Liver (tissue), 9 donors: Measurements from ENCODE around the gene OR5AK2. TPM values are rescaled to one million over a fixed set of nuclear protein-coding genes. Genes with fewer than 3 reads are reported as not detected.

Source experiments
- DNase-seq: peaks from one replicate; pipeline ENCODE4 v3.0.0-alpha.2; 2017; ENCODE audit warnings: low spot score
- H3K27ac ChIP-seq, 2 donors: one replicate each; pipeline ENCODE4 v1.7.0; 2013; ENCODE audit warnings: inconsistent platforms in 2 of 2, low read length in 2 of 2, control low read depth in 1 of 2, low read depth in 1 of 2, mild to moderate bottlenecking in 1 of 2
- H3K27me3 ChIP-seq, 4 donors: one replicate each; pipeline versions ENCODE4 v1.6.1 to v1.7.0; 2013; ENCODE audit warnings: low read length in 3 of 4, inconsistent platforms in 1 of 4, mild to moderate bottlenecking in 1 of 4, moderate library complexity in 1 of 4; ENCODE audit not compliant: control insufficient read depth in 4 of 4, insufficient read depth in 4 of 4
- H3K36me3 ChIP-seq, 4 donors: one replicate each; pipeline versions ENCODE4 v1.6.1 to v1.7.0; 2013; ENCODE audit warnings: low read length in 3 of 4, mild to moderate bottlenecking in 3 of 4, low read depth in 1 of 4, moderate library complexity in 1 of 4; ENCODE audit not compliant: control insufficient read depth in 4 of 4, insufficient read depth in 3 of 4
- H3K4me1 ChIP-seq, 4 donors: one replicate each; pipeline versions ENCODE4 v1.6.1 to v1.7.0; 2013; ENCODE audit warnings: low read length in 3 of 4, mild to moderate bottlenecking in 3 of 4, moderate library complexity in 1 of 4; ENCODE audit not compliant: control insufficient read depth in 4 of 4, insufficient read depth in 4 of 4
- H3K4me3 ChIP-seq, 3 donors: one replicate each; pipeline versions ENCODE4 v1.6.1 to v1.7.0; 2013; ENCODE audit warnings: low read length in 3 of 3, control low read depth in 1 of 3, low read depth in 1 of 3, mild to moderate bottlenecking in 1 of 3
- H3K9ac ChIP-seq, 2 donors: one replicate each; pipeline ENCODE4 v1.7.0; 2013; ENCODE audit warnings: low read length in 2 of 2, mild to moderate bottlenecking in 2 of 2, moderate library complexity in 2 of 2, control low read depth in 1 of 2, low read depth in 1 of 2
- H3K9me3 ChIP-seq, 4 donors: one replicate each; pipeline versions ENCODE4 v1.6.1 to v1.7.0; 2013; ENCODE audit warnings: low read length in 3 of 4; ENCODE audit not compliant: control insufficient read depth in 4 of 4
- ATF3 ChIP-seq: IDR thresholded peaks from 2 replicates; pipeline ENCODE4 v1.6.1; 2016; ENCODE audit warnings: antibody characterized with exemption
- CTCF ChIP-seq: fragments of 150-350 bp; IDR thresholded peaks from 2 replicates; pipeline ENCODE4 v1.5.1; 2017; ENCODE audit warnings: improper control_type of control experiment, low read depth, low read length; ENCODE audit not compliant: missing input control
- EGR1 ChIP-seq, 2 donors: IDR thresholded peaks; 2 replicates each; pipeline ENCODE4 v1.6.1; 2016 to 2018; ENCODE audit warnings: antibody characterized with exemption in 2 of 2, low read depth in 2 of 2
- FOXA1 ChIP-seq: IDR thresholded peaks from 2 replicates; pipeline ENCODE4 v1.6.1; 2016; ENCODE audit warnings: antibody characterized with exemption
- FOXA2 ChIP-seq: IDR thresholded peaks from 2 replicates; pipeline ENCODE4 v1.6.1; 2016; ENCODE audit warnings: antibody characterized with exemption
- GABPA ChIP-seq, 2 donors: IDR thresholded peaks in 1 of 2; conservative IDR thresholded peaks in 1 of 2; 2 replicates each; pipeline ENCODE4 v1.6.1; 2016; ENCODE audit warnings: antibody characterized with exemption in 2 of 2, mild to moderate bottlenecking in 1 of 2, moderate library complexity in 1 of 2
- HNF4A ChIP-seq, 2 donors: conservative IDR thresholded peaks; 2 replicates each; pipeline ENCODE4 v1.6.1; 2016; ENCODE audit warnings: antibody characterized with exemption in 2 of 2, mild to moderate bottlenecking in 2 of 2
- HNF4G ChIP-seq: IDR thresholded peaks from 2 replicates; pipeline ENCODE4 v1.6.1; 2016; ENCODE audit warnings: antibody characterized with exemption
- JUND ChIP-seq, 2 donors: IDR thresholded peaks; 2 replicates each; pipeline ENCODE4 v1.6.1; 2016; ENCODE audit warnings: antibody characterized with exemption in 2 of 2
- MAX ChIP-seq: IDR thresholded peaks from 2 replicates; pipeline ENCODE4 v1.6.1; 2016; ENCODE audit warnings: antibody characterized with exemption
- NR2F2 ChIP-seq: IDR thresholded peaks from 2 replicates; pipeline ENCODE4 v1.6.1; 2016; ENCODE audit warnings: antibody characterized with exemption
- RAD21 ChIP-seq, 2 donors: IDR thresholded peaks; 2 replicates each; pipeline ENCODE4 v1.6.1; 2016; ENCODE audit warnings: antibody characterized with exemption in 2 of 2, mild to moderate bottlenecking in 2 of 2
- RXRA ChIP-seq, 2 donors: IDR thresholded peaks; 2 replicates each; pipeline ENCODE4 v1.6.1; 2017 to 2018; ENCODE audit warnings: antibody characterized with exemption in 2 of 2, mild to moderate bottlenecking in 1 of 2
- TAF1 ChIP-seq: conservative IDR thresholded peaks from 2 replicates; pipeline ENCODE4 v1.6.1; 2016; ENCODE audit warnings: antibody characterized with exemption, mild to moderate bottlenecking
- WGBS: extraction: QIAGEN DNeasy Blood & Tissue Kit; methylation state at CpG from one replicate; pipeline ENCODE4 v1.1.7; 2013; 5-methylcytosine and 5-hydroxymethylcytosine counted together
- polyA plus RNA-seq, 2 donors: library from polyadenylated mRNA; stranded (reverse) in 1 of 2; unstranded in 1 of 2; fragments of 200-250 nt in 1 of 2; fragments of >200 nt in 1 of 2; fragmentation: Nextera tagmentation in 1 of 2; extraction: Ambion mirVana in 1 of 2; gene quantifications; one replicate each; pipeline versions ENCODE4 v1.2.1 to v1.2.3, GENCODE V29; 2013 to 2015
- total RNA-seq, 2 donors: library from RNA; depleted of rRNA; stranded (reverse); fragments of >200 nt; gene quantifications; one replicate each; pipeline ENCODE4 v1.2.3, GENCODE V29; 2014
- TF ChIP-seq, protein P1 (sequence below): IDR thresholded peaks from 2 replicates; pipeline ENCODE4 v1.6.1; 2016; ENCODE audit warnings: antibody characterized with exemption, mild to moderate bottlenecking
- TF ChIP-seq, protein P2 (sequence below): IDR thresholded peaks from 2 replicates; pipeline ENCODE4 v1.6.1; 2016; ENCODE audit warnings: antibody characterized with exemption
- donor health status: healthy.
- donor health status: healthy.
- donor health status: healthy.
- donor health status: healthy.
- donor health status: healthy.

Gene OR5AK2
- total and polyA plus RNA-seq, 4 donors = not detected

DNA sequence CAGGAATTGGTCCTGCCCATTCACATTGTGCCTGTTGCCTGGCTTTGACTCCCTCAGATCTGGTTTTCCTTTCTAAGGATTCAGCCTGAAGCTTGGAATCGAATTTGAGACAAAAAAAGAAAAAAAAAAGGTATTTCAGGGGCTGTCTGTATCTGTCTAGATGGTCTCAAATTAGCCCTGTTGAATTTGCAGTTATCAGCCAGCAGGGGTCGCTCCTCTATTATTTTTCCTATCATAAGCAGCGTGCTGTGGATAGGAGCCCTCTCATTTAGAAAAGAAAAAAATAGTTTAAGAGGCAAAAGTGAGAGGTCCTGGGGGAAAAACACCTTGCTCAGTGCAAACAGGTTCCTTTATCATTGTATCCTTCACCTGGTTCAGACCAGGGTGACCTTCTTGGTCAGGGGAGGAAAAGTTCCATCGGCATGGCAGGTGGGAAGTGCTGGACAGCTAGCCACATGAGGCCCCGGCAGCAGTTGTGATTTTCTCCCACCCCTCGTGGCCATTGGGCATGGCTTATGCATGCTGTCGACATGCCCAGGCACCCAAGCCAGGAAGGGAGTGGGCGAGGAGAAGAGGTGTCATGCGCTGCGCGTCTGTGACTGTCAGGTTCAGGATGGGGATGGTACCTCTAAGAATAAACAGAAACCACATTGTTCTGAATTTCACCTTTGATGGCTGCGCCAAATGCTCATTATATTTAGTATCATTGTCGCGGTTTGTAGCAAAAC, 13.1 kb downstream of the OR5AK2 start:
- Histone ChIP-seq H3K27ac (no peak overlapping the region), H3K36me3 (no peaks in the 10 kb centered on the region), H3K9me3 (peaks cover 4 to 12% (median 5%) of the 10 kb centered on the region in 4 donors), H3K4me3 (no peak overlapping the region), H3K4me1 (no peaks in the 10 kb centered on the region), H3K27me3 (peaks cover 0 to 2% (median 0%) of the 10 kb centered on the region in 4 donors), H3K9ac (no peak overlapping the region)
- no peak for DNase-seq
- 77% methylated on average over 14 of the region's 14 CpGs for WGBS
- no peak for TF ChIP-seq NR2F2
- TF ChIP-seq EGR1 (IDR thresholded peaks at IDR 0.05; ENCODE audit: low read depth in 2 of 2) = no peak
- TF ChIP-seq FOXA2 = no peak
- no peak for TF ChIP-seq TAF1
- no peak for TF ChIP-seq HNF4A (conservative IDR thresholded peaks at IDR 0.05)
- TF ChIP-seq HNF4G = no peak
- TF ChIP-seq MAX = no peak
- TF ChIP-seq GABPA (IDR thresholded peaks at IDR 0.05 in 1 of 2, conservative IDR thresholded peaks at IDR 0.05 in 1 of 2) = no peak
- TF ChIP-seq, protein P1, sequence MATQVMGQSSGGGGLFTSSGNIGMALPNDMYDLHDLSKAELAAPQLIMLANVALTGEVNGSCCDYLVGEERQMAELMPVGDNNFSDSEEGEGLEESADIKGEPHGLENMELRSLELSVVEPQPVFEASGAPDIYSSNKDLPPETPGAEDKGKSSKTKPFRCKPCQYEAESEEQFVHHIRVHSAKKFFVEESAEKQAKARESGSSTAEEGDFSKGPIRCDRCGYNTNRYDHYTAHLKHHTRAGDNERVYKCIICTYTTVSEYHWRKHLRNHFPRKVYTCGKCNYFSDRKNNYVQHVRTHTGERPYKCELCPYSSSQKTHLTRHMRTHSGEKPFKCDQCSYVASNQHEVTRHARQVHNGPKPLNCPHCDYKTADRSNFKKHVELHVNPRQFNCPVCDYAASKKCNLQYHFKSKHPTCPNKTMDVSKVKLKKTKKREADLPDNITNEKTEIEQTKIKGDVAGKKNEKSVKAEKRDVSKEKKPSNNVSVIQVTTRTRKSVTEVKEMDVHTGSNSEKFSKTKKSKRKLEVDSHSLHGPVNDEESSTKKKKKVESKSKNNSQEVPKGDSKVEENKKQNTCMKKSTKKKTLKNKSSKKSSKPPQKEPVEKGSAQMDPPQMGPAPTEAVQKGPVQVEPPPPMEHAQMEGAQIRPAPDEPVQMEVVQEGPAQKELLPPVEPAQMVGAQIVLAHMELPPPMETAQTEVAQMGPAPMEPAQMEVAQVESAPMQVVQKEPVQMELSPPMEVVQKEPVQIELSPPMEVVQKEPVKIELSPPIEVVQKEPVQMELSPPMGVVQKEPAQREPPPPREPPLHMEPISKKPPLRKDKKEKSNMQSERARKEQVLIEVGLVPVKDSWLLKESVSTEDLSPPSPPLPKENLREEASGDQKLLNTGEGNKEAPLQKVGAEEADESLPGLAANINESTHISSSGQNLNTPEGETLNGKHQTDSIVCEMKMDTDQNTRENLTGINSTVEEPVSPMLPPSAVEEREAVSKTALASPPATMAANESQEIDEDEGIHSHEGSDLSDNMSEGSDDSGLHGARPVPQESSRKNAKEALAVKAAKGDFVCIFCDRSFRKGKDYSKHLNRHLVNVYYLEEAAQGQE = no peak
- TF ChIP-seq RXRA (IDR thresholded peaks at IDR 0.05) = no peak
- no peak for TF ChIP-seq RAD21 (IDR thresholded peaks at IDR 0.05)
- TF ChIP-seq ATF3 = no peak

DNA sequence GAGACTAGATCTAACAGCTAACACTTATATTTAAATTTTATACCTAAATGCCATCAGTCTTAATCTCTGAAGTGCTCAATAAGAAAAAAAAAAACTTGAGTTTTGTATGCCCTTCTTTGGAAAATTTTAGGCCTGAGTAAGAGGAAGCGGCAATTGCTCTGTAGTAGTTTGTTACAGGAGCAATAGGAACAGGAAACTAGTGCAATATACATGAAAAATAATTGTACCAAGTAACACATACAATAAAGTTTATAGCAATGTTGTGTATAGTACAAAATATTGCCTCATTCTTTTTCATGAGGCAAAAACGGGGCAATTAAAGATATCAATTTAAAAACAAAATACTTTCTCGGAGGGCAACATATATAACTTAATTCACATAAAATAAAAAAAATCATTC, 19.7 kb downstream of the OR5AK2 start:
- Histone ChIP-seq H3K27ac (no peak overlapping the region), H3K4me1 (no peaks in the 10 kb centered on the region), H3K27me3 (no peaks in the 10 kb centered on the region), H3K9ac (no peak overlapping the region), H3K9me3 (no peaks in the 10 kb centered on the region), H3K4me3 (no peak overlapping the region), H3K36me3 (no peaks in the 10 kb centered on the region)
- TF ChIP-seq JUND (IDR thresholded peaks at IDR 0.05) = no peak
- no peak for TF ChIP-seq EGR1 (IDR thresholded peaks at IDR 0.05; ENCODE audit: low read depth in 2 of 2)
- no peak for TF ChIP-seq HNF4G
- TF ChIP-seq, protein P2, sequence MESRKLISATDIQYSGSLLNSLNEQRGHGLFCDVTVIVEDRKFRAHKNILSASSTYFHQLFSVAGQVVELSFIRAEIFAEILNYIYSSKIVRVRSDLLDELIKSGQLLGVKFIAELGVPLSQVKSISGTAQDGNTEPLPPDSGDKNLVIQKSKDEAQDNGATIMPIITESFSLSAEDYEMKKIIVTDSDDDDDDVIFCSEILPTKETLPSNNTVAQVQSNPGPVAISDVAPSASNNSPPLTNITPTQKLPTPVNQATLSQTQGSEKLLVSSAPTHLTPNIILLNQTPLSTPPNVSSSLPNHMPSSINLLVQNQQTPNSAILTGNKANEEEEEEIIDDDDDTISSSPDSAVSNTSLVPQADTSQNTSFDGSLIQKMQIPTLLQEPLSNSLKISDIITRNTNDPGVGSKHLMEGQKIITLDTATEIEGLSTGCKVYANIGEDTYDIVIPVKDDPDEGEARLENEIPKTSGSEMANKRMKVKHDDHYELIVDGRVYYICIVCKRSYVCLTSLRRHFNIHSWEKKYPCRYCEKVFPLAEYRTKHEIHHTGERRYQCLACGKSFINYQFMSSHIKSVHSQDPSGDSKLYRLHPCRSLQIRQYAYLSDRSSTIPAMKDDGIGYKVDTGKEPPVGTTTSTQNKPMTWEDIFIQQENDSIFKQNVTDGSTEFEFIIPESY = no peak
- no peak for TF ChIP-seq MAX
- no peak for TF ChIP-seq GABPA (IDR thresholded peaks at IDR 0.05 in 1 of 2, conservative IDR thresholded peaks at IDR 0.05 in 1 of 2)
- TF ChIP-seq FOXA1 = no peak
- no peak for TF ChIP-seq CTCF
- TF ChIP-seq HNF4A (conservative IDR thresholded peaks at IDR 0.05) = no peak
- TF ChIP-seq RXRA (IDR thresholded peaks at IDR 0.05) = no peak
- TF ChIP-seq ATF3 = no peak
- no peak for TF ChIP-seq TAF1
- TF ChIP-seq, protein P1 = no peak
- no peak for TF ChIP-seq FOXA2
- no peak for TF ChIP-seq NR2F2
- 57% methylated on average over 3 of the region's 3 CpGs for WGBS
- DNase-seq = no peak
